ENCODE data around the gene HMGCL.
"Not testable (repeated sequence)": the region's sequence is repeated elsewhere in the genome, so short reads cannot be mapped to it uniquely, and the experiment has no call there.

DNA sequence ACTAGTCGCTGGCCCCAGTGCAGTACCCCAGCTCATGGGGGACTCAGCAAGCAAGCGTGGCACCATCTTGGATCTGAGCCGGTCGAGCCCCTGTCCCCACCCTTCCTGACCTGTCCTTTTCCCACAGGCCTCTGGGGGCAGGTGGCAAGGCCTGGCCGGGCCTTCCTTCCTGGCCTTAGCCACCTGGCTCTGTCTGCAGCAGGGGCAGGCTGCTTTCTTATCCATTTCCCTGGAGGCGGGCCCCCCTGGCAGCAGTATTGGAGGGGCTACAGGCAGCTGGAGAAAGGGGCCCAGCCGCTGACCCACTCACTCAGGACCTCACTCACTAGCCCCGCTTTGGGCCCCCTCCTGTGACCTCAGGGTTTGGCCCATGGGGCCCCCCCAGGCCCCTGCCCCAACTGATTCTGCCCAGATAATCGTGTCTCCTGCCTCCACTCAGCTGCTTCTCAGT is 30.5 kb downstream of the HMGCL start:
- not testable (repeated sequence) for TF ChIP-seq CTCF, POLR2A (IDR thresholded peaks at IDR 0.05)
